ENCODE measurements around the gene CSPG4.
A peak's percentile ranks its signal among the peaks of the same experiment; 100 is the strongest.

Gene CSPG4

DNA sequence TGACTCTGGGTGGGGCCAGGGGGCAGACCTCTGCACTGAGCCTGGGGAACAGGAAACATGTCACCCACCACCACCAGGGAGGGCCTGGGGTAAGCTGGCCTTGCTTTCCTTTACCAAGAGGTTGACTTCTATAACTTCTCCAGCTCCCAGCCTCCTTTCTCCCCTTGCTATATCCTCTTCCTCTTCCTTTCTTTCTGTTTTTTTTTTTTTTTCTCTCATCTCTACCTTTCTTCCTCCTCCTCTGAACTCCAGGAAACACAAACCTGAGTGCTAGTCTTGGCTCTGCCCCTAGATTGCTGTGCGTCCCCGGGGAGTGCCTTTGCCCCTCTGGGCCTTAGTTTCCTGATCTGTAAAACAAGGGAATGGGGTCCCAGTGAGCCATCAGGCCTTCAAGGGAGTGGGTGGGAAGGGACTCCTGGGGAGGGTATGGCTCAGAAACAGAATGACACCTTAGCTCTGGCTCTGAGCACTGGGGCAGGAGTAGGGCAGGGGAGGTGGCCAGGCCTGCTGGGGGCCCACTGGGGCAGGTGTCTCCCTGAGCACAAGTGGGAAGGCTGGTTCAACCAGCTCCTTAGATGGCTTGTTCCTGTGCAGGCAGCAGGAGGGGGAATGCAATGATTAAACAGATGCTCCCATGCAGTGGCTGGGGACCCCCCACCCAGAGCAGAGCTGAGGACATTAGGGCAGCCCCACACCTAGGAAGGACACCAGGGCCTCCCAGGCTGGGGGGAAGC lies 60.7 kb downstream of the CSPG4 start:
- no peaks in the 10 kb centered on the region for H3K36me3 Mint-ChIP-seq (ENCODE audit: low read depth)
- H3K4me3 Mint-ChIP-seq = peak overlapping the region; percentile 14
- no peaks in the 10 kb centered on the region for H3K27me3 Mint-ChIP-seq (ENCODE audit: low read depth)
- peak overlapping the region; percentile 22 for H3K27ac Mint-ChIP-seq
- no peaks in the 10 kb centered on the region for H3K9me3 Mint-ChIP-seq
- peaks cover 20% of the 10 kb centered on the region for H3K4me1 Mint-ChIP-seq (ENCODE audit: low read depth)

DNA sequence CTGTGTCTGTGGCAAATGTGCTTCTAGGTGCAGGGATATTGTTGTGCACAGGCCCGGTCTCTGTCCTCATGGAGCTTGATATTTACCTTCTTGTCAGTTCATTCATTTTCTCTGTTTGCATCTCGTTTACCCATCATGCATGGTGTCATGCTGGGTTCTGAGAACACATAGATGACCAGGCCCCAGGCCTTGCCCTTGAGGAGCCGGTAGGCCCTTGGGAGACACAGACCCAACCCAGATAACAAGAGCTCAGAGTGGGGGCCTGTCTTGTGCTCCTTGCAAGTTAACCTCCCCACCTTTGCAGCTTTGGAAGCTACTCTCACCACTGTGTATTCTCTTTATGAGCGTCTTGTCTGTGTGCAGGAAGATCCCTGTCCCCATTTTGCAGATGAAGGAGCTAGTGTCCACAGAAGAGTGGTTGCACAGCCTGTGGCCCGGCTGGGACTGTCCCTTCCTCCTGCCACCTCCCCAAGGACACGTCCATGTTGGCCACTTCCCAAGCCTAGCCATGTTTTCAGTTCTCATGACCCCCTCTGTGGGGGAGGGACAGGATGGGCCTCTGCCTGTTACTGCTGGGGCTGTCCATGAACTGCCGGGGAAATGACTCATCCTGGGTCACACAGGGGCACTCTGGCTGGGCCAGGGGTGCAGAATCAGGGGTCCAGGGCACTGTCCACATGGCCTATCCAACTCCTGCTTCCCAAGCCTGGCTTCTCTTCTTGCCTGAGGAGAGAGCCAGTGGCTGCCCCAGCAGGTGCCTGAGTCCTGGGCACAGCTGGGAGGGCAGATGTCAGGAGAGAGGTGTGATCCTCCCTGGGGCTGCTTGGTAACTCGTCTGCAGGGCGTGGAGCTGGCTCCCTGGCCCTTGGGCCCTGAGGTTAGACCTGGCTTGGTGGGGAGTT lies 61.5 kb downstream of the CSPG4 start:
- Mint-ChIP-seq H3K4me3 (no peak overlapping the region), H3K36me3 (ENCODE audit: low read depth) (no peaks in the 10 kb centered on the region), H3K27me3 (ENCODE audit: low read depth) (no peaks in the 10 kb centered on the region), H3K27ac (peak overlapping the region; percentile 2), H3K9me3 (no peaks in the 10 kb centered on the region), H3K4me1 (ENCODE audit: low read depth) (peaks cover 24% of the 10 kb centered on the region)

DNA sequence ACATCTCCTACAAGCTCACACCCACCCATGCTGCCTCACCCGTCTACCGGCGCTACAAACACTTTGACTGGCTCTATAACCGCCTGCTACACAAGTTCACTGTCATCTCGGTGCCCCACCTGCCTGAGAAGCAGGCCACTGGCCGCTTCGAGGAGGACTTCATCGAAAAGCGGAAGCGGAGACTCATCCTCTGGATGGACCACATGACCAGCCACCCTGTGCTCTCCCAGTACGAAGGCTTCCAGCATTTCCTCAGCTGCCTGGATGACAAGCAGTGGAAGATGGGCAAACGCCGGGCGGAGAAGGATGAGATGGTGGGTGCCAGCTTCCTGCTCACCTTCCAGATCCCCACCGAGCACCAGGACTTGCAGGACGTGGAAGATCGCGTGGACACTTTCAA lies 62.8 kb downstream of the CSPG4 start:
- no peaks in the 10 kb centered on the region for H3K27me3 Mint-ChIP-seq (ENCODE audit: low read depth)
- no peaks in the 10 kb centered on the region for H3K36me3 Mint-ChIP-seq (ENCODE audit: low read depth)
- H3K9me3 Mint-ChIP-seq = no peaks in the 10 kb centered on the region
- H3K4me1 Mint-ChIP-seq (ENCODE audit: low read depth) = peaks cover 24% of the 10 kb centered on the region
- no peak overlapping the region for H3K27ac Mint-ChIP-seq
- H3K4me3 Mint-ChIP-seq = peak overlapping the region; percentile 48

DNA sequence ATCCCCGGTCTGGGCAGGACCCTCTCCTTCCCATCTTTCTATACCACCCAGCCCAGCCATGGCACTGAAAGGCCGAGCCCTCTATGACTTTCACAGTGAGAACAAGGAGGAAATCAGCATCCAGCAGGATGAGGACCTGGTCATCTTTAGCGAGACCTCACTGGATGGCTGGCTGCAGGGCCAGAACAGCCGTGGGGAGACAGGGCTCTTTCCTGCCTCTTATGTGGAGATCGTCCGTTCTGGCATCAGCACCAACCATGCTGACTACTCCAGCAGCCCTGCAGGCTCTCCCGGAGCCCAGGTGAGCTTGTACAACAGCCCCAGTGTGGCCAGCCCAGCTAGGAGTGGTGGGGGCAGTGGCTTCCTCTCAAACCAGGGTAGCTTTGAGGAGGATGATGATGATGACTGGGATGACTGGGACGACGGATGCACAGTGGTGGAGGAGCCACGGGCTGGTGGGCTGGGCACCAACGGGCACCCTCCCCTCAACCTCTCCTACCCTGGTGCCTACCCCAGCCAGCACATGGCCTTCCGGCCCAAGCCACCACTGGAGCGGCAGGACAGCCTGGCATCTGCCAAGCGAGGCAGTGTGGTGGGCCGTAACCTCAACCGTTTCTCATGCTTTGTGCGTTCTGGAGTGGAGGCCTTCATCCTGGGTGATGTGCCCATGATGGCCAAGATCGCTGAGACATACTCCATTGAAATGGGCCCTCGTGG lies 63.4 kb downstream of the CSPG4 start:
- H3K4me1 Mint-ChIP-seq (ENCODE audit: low read depth) = peaks cover 24% of the 10 kb centered on the region
- no peaks in the 10 kb centered on the region for H3K9me3 Mint-ChIP-seq
- H3K27ac Mint-ChIP-seq = no peak overlapping the region
- peaks cover 3% of the 10 kb centered on the region for H3K27me3 Mint-ChIP-seq (ENCODE audit: low read depth)
- H3K36me3 Mint-ChIP-seq (ENCODE audit: low read depth) = no peaks in the 10 kb centered on the region
- peak overlapping the region; percentile 75 for H3K4me3 Mint-ChIP-seq

DNA sequence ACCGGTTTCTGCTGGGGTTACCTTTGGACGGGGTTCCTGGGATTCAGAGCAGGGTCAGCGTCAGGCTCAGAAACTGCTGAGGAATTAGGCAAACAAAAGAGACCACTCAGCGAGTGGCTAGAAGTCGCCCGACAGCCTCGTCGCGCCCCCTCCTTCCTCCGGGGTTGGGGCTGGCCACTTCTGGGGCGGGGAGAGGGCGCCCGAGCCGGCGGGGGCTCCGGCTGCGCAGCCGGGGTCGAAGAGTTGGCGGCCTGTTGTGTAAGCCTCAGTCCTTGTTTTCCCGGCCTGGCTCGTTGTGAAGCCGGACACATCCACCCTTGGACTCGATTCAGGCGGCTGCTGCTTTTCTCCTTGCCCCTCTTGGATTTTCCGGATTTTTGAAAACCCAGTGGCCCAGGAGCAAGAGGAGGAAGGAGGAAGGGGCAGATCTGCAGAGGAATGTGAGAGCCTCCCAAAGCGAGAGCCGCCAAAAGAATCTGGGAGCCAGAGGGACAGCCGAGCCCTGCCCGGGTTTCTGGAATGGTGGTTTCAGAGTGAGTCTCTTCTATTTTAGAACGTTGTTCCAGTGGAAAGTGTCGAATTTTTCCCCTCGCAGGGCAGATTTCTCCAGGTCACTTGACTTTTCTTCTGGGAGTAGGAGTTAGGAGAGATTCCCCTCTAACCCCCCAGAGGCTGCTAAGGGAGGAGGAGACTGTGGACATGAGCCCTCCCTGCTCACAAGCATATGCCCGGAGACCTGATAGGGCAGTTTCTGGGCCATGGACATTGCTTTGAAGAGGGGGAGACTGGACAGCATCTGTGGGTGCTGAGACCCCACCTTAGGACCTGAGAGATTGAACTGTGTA lies 64.3 kb downstream of the CSPG4 start:
- Mint-ChIP-seq H3K4me1 (ENCODE audit: low read depth) (peaks cover 24% of the 10 kb centered on the region), H3K27ac (peak overlapping the region; percentile 20), H3K27me3 (ENCODE audit: low read depth) (peaks cover 3% of the 10 kb centered on the region), H3K4me3 (peak overlapping the region; percentile 75), H3K9me3 (no peaks in the 10 kb centered on the region), H3K36me3 (ENCODE audit: low read depth) (no peaks in the 10 kb centered on the region)

DNA sequence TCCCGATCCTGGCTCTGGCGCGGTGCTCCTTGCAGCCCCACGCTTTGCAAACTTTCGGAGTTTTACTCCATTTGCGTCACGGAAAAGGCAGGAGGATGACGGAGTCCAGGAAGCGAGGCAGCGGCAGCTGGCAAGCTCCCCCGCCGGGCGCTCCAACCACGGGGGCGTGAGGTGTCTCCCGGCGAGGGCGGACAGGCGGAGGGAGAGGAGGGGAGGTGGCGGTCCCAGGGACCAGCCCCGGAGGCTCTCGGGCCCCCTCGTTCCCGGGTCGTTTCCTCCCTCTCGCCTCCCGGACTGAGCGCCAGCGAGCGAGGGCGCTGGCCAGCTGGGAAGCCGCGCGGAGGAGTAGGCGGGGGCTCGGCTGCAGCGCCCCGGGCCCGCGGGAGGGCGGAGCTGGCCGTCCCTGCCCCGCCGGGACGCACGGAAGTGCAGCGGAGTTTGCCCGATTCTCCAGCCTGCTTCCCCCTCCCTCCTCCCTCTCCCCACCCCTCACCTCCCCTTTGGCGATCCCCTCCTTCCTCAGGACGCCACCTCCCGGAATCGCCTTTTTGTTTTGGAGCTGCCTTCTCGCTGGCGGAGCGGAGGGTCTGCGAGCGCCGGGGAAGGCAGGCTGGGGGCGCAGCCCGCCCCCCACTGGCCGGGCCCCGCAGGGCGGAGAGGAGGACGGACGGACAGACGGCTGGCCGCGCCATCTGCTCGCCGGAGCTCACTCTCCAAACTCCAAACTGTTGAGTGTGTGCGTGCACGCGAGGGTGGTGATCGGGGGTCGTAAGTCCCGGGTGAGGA lies 65.1 kb downstream of the CSPG4 start, which contains the start of gene SNX33:
TSS of gene SNX33 (plus strand) at position 543 of the 786 bp plus-strand sequence. CDS start 1,191 bp downstream, outside the sequence.
- H3K4me3 Mint-ChIP-seq = peak within 1 kb of the TSS; percentile 84
- no peaks in the 10 kb centered on the region for H3K36me3 Mint-ChIP-seq (ENCODE audit: low read depth)
- peaks cover 3% of the 10 kb centered on the region for H3K27me3 Mint-ChIP-seq (ENCODE audit: low read depth)
- peaks cover 24% of the 10 kb centered on the region for H3K4me1 Mint-ChIP-seq (ENCODE audit: low read depth)
- no peaks in the 10 kb centered on the region for H3K9me3 Mint-ChIP-seq
- peak within 1 kb of the TSS; percentile 68 for H3K27ac Mint-ChIP-seq

DNA sequence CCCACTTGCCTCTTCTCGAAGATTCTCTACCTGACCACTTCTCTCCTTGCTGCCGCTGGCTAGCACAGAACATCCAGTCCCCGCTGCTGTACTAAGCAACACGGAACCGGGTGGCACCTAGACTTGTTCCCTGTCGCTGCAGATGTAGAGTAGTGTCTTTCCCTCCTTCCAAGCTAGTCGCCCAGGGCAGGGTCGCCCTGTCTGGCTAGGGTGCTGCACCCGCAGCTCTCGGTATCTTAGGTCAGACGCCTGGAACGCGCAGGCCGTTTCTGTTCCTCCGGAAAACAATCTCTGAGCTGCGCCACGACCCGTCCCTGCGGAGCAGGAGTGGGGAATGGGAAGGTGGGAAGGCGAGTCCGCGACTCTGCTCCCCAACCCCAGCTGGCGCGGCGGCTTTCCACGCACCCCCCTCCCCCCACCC lies 65.7 kb downstream of the CSPG4 start:
- Mint-ChIP-seq H3K4me1 (ENCODE audit: low read depth) (peaks cover 25% of the 10 kb centered on the region), H3K4me3 (peak overlapping the region; percentile 84), H3K27me3 (ENCODE audit: low read depth) (peaks cover 3% of the 10 kb centered on the region), H3K36me3 (ENCODE audit: low read depth) (peaks cover 2% of the 10 kb centered on the region), H3K9me3 (no peaks in the 10 kb centered on the region), H3K27ac (peak overlapping the region; percentile 68)

DNA sequence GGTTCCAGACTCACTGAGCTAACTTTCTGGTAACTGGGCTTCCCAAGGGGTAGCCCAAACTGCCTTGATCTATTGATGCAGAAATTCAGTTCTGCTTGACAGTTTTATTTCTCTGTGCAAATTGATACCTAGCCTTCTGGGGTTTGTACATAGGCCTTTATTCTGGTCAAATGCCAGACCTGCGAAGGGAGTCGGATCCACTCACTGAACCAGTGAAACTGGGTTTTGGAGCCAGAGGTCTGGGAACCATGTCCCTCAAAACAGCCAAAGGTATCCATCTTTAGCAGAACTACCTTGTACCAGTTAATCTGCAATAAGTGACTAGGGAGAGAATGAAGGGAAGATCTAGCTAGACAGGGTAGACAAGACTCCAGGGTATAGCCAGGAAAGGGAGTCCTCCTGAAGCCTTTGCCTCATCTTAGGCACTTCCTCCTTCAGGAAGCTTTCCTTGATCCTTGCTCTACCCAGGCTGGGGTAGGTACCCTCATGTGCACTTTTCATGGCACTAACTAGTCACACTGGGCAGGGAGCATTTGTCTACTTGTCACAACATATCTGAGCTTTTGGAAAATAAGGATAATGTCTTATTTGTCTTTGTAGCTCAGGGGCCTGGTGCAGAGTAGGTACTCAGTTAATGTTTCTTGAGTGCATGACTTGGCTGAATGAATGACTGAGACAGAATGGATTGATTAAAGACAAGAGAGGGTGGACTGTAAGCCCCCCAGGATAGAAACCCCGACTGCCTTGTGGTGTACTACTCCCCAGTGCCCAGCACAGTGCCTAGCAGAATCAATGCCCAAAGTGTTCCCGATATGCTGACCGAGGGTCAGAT lies 66.3 kb downstream of the CSPG4 start:
- H3K27ac Mint-ChIP-seq = no peak overlapping the region
- peaks cover 2% of the 10 kb centered on the region for H3K36me3 Mint-ChIP-seq (ENCODE audit: low read depth)
- H3K27me3 Mint-ChIP-seq (ENCODE audit: low read depth) = peaks cover 3% of the 10 kb centered on the region
- no peaks in the 10 kb centered on the region for H3K9me3 Mint-ChIP-seq
- H3K4me1 Mint-ChIP-seq (ENCODE audit: low read depth) = peaks cover 21% of the 10 kb centered on the region
- H3K4me3 Mint-ChIP-seq = peak overlapping the region; percentile 84

DNA sequence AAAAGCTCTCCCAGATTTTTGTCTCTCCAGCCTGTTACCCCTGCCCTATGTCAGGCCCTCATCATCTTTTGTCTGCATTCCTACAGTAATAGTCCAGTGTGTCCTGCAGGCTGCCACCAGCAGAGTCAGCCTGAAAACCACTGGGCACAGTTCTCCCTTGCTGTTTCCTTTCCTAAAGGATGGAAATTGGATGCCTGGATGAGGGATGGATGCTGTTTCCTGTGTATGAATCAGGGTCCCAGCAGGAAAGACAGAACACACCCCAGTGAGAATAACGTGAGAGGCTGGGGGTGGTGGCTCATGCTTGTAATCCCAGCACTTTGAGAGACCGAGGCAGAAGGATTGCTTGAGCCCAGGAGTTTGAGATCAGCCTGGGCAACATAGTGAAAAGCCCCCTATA lies 68.3 kb downstream of the CSPG4 start:
- H3K4me1 Mint-ChIP-seq (ENCODE audit: low read depth) = peaks cover 15% of the 10 kb centered on the region
- H3K9me3 Mint-ChIP-seq = no peaks in the 10 kb centered on the region
- no peak overlapping the region for H3K27ac Mint-ChIP-seq
- peaks cover 2% of the 10 kb centered on the region for H3K36me3 Mint-ChIP-seq (ENCODE audit: low read depth)
- no peak overlapping the region for H3K4me3 Mint-ChIP-seq
- peaks cover 3% of the 10 kb centered on the region for H3K27me3 Mint-ChIP-seq (ENCODE audit: low read depth)

DNA sequence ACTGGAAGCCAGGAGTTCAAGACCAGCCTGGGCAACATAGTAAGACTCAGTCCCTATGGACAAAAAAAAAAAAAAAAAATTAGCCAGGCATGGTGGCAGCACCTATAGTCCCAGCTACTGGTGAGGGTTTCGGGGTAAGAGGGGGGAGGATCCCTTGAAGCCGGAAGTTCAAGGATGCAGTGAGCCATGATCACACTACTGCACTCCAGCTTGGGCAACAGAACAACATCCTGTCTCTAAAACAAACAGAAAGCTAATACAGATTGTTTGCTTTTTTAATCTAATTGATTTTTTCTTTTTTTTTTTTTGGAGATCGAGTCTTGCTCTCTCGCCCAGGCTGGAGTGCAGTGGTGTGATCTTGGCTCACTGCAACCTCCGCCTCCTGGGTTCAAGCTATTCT lies 71.0 kb downstream of the CSPG4 start:
- Mint-ChIP-seq H3K36me3 (ENCODE audit: low read depth) (peaks cover 15% of the 10 kb centered on the region), H3K9me3 (no peaks in the 10 kb centered on the region), H3K4me3 (no peak overlapping the region), H3K27ac (peak overlapping the region; percentile 20), H3K4me1 (ENCODE audit: low read depth) (peaks cover 25% of the 10 kb centered on the region), H3K27me3 (ENCODE audit: low read depth) (peaks cover 3% of the 10 kb centered on the region)

DNA sequence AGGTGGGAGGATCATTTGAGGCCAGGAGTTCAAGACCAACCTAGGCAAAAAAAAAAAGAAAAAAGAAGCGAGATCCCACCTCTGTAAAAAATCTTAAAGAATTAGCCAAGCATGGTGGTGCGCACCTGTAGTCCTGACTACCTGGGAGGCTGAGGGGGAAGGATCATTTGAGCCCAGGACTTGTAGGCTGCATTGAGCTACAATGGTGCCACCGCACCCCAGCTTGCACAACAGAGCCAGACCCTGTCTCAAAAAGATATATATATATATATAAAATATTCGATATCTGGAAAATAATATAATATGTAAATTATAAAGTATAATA lies 71.5 kb downstream of the CSPG4 start:
- Mint-ChIP-seq H3K27me3 (ENCODE audit: low read depth) (peaks cover 3% of the 10 kb centered on the region), H3K36me3 (ENCODE audit: low read depth) (peaks cover 15% of the 10 kb centered on the region), H3K4me3 (peak overlapping the region; percentile 95), H3K9me3 (no peaks in the 10 kb centered on the region), H3K4me1 (ENCODE audit: low read depth) (peaks cover 26% of the 10 kb centered on the region), H3K27ac (peak overlapping the region; percentile 91)

DNA sequence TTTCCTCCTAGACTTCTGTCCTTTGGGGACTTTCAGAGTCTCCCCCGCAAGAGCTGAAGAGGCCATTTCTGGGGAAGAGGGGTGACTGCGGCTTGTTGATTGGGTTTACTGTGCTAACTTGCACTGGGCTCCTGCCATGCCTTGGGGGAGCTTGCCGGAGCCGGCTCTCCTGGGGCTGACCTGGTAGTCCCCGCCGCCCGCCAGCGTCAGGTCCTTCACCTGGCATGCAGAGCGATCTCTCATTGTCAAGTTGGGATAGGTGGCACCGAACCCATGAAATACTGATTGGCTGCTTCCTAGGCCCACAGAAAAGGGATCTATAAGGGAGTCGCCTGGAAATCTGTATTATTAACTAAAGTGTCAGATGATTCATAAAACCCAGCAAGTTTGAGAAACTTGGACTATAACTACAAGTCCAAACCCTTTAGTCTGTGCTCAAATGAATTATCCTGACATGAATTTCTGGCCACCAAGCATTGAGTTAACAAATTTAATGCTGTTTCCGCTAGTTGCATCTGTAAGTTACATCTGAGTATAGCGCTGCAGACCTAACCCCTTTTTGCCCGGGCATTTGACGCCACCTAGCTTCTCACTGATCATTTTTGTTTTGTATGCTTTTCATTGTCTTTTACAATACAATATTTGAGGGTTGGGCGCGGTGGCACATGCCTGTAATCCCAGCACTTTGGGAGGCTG lies 72.0 kb downstream of the CSPG4 start:
- peak overlapping the region; percentile 91 for H3K27ac Mint-ChIP-seq
- peaks cover 28% of the 10 kb centered on the region for H3K4me1 Mint-ChIP-seq (ENCODE audit: low read depth)
- H3K9me3 Mint-ChIP-seq = no peaks in the 10 kb centered on the region
- H3K27me3 Mint-ChIP-seq (ENCODE audit: low read depth) = peaks cover 3% of the 10 kb centered on the region
- H3K36me3 Mint-ChIP-seq (ENCODE audit: low read depth) = peaks cover 15% of the 10 kb centered on the region
- peak overlapping the region; percentile 95 for H3K4me3 Mint-ChIP-seq

Measured in T-helper 1 cell treated with Interleukin-12 subunit alpha and Interleukin-12 subunit beta and Interleukin-4 antibody, amounts not matched to agents 30 μg/mL and 1 μg/mL, for 36 hours (primary cell).